GM12865 (cell line): ENCODE measurements around the gene TSPO.

Source experiments
- DNase-seq: peaks from one replicate; pipeline ENCODE4 v3.0.0; 2010; ENCODE audit warnings: low read depth
- H3K4me3 ChIP-seq: 2 replicates; pipeline ENCODE4 v1.5.1; 2011; ENCODE audit warnings: mild to moderate bottlenecking, low read depth, low read length, control low read depth
- CTCF ChIP-seq: IDR thresholded peaks from 2 replicates; pipeline ENCODE4 v1.5.1; 2011; ENCODE audit warnings: low read length, control low read depth, low read depth, inconsistent platforms; ENCODE audit not compliant: insufficient read depth; ENCODE audit errors: missing control alignments

TSPO gene

GRCh38 chr22:43203471-43203981 lies 52.2 kb downstream of the TSPO start:
- H3K4me3 ChIP-seq = no peak overlapping the region
- TF ChIP-seq CTCF = no peak
- no peak for DNase-seq

- H3K4me3 ChIP-seq = no peak overlapping the region
- DNase-seq = no peak
- no peak for TF ChIP-seq CTCF
Measured at GRCh38 chr22:43205261-43205691, 53.9 kb downstream of the TSPO start.

GRCh38 chr22:43205748-43206508 lies 54.6 kb downstream of the TSPO start:
- no peak for TF ChIP-seq CTCF
- no peak for DNase-seq
- H3K4me3 ChIP-seq = no peak overlapping the region

- H3K4me3 ChIP-seq = no peak overlapping the region
- no peak for TF ChIP-seq CTCF
- DNase-seq = no peak
Measured at GRCh38 chr22:43206509-43207161, 55.3 kb downstream of the TSPO start.

GRCh38 chr22:43207386-43207785 lies 56.0 kb downstream of the TSPO start:
- H3K4me3 ChIP-seq = no peak overlapping the region
- TF ChIP-seq CTCF = no peak
- DNase-seq = no peak

GRCh38 chr22:43207849-43208702 lies 56.7 kb downstream of the TSPO start:
- TF ChIP-seq CTCF = no peak
- H3K4me3 ChIP-seq = no peak overlapping the region
- DNase-seq = no peak
